ENCODE measurements around the gene MYLK.

GRCh38 chr3:123791073-123791370, 93.1 kb downstream of the MYLK start:
- TF ChIP-seq GABPA (IDR thresholded peaks at IDR 0.05; ENCODE audit: low read depth) (no peak), CTCF (IDR thresholded peaks at IDR 0.05; ENCODE audit: insufficient read depth, low read length) (no peak)

All from HL-60 (cell line).